ENCODE data around the gene WBP11. TPM values are rescaled to one million over a fixed set of nuclear protein-coding genes. Genes with fewer than 3 reads are reported as not detected.

The WBP11 gene
- total RNA-seq, 1 experiment from 2014 or later = 108 TPM

GRCh38 chr12:14850929-14851663 lies 47.8 kb upstream of the WBP11 start:
- Histone ChIP-seq H3K4me1 (ENCODE audit: insufficient read depth, low read length) (peaks cover 2% of the 10 kb centered on the region; the same call in 1 of the 2 replicates), H3K4me2 (ENCODE audit: insufficient read depth, insufficient read length, low read length) (no peak overlapping the region), H3K9me3 (ENCODE audit: control insufficient read depth, low read depth, low read length) (no peaks in the 10 kb centered on the region), H3K79me1 (ENCODE audit: insufficient read depth, low read depth, low read length, poor library complexity, severe bottlenecking) (no peaks in the 10 kb centered on the region), H4K5ac (ENCODE audit: insufficient read length, low read depth, low read length) (no peak overlapping the region), H2AFZ (ENCODE audit: low read length) (no peak overlapping the region), H4K91ac (ENCODE audit: insufficient read length, low read depth, low read length) (no peak overlapping the region), H3K9ac (ENCODE audit: extremely low read depth, insufficient read length, low read length) (no peak overlapping the region), H3K23me2 (ENCODE audit: insufficient read length, low read depth, low read length, poor library complexity, severe bottlenecking) (no peaks in the 10 kb centered on the region), H2BK20ac (ENCODE audit: low read depth, low read length, poor library complexity, severe bottlenecking) (no peak overlapping the region), H3T11ph (ENCODE audit: low read length) (no peak overlapping the region), H2BK12ac (ENCODE audit: insufficient read length, low read depth, low read length) (no peak overlapping the region), H2BK120ac (ENCODE audit: low read depth, low read length, poor library complexity, severe bottlenecking) (no peak overlapping the region), H3K27ac (ENCODE audit: insufficient read length, low read depth, low read length) (no peak overlapping the region), H4K20me1 (ENCODE audit: control insufficient read depth, insufficient read depth, insufficient read length) (no peaks in the 10 kb centered on the region), H2AK5ac (ENCODE audit: insufficient read length, low read length) (no peak overlapping the region), H3K14ac (ENCODE audit: insufficient read depth, low read length) (no peak overlapping the region), H3K4ac (ENCODE audit: low read depth, low read length) (no peak overlapping the region), H3K18ac (ENCODE audit: insufficient read length, low read depth, low read length) (no peak overlapping the region), H2BK5ac (ENCODE audit: insufficient read length, low read length) (no peak overlapping the region), H3K79me2 (ENCODE audit: insufficient read depth, low read length) (no peaks in the 10 kb centered on the region), H3K23ac (ENCODE audit: insufficient read length, low read depth, low read length) (no peak overlapping the region), H2BK15ac (ENCODE audit: low read depth, low read length) (no peak overlapping the region), H4K8ac (replicated peaks; ENCODE audit: insufficient read length, low read depth, low read length) (no peak overlapping the region), H3K27me3 (ENCODE audit: insufficient read depth, low read length) (no peaks in the 10 kb centered on the region; the same call in 1 of the 2 replicates), H3K56ac (ENCODE audit: insufficient read length, low read depth, low read length) (no peak overlapping the region)
- no peaks in the 10 kb centered on the region for H3K36me3 Mint-ChIP-seq (ENCODE audit: insufficient read depth in 1 of 3, low read depth in 3 of 3)
- H3K27ac Mint-ChIP-seq = no peak overlapping the region
- no peak for TF ChIP-seq CTCF (conservative IDR thresholded peaks at IDR 0.05)
- peaks cover 16 to 20% of the 10 kb centered on the region in 2 experiments for H3K4me1 Mint-ChIP-seq
- no CpG with 5 or more reads among the region's 1 CpG for WGBS (ENCODE audit: extremely low coverage, insufficient read length, low lambda C conversion rate)
- no peak for DNase-seq
- H3K27me3 Mint-ChIP-seq (ENCODE audit: low read depth) = no peaks in the 10 kb centered on the region
- H3K4me3 Mint-ChIP-seq = no peak overlapping the region
- H3K9me3 Mint-ChIP-seq = no peaks in the 10 kb centered on the region

Data from H9 (cell line).